ENCODE results near the gene PANX2. TPM values are rescaled to one million over a fixed set of nuclear protein-coding genes. Genes with fewer than 3 reads are reported as not detected.

Gene PANX2
- total and polyA plus RNA-seq, 2 of the 13 experiments (the other 11 are each of a cell fraction or from before 2014, with no cell fraction given): 0.15 to 1.1 TPM

DNA sequence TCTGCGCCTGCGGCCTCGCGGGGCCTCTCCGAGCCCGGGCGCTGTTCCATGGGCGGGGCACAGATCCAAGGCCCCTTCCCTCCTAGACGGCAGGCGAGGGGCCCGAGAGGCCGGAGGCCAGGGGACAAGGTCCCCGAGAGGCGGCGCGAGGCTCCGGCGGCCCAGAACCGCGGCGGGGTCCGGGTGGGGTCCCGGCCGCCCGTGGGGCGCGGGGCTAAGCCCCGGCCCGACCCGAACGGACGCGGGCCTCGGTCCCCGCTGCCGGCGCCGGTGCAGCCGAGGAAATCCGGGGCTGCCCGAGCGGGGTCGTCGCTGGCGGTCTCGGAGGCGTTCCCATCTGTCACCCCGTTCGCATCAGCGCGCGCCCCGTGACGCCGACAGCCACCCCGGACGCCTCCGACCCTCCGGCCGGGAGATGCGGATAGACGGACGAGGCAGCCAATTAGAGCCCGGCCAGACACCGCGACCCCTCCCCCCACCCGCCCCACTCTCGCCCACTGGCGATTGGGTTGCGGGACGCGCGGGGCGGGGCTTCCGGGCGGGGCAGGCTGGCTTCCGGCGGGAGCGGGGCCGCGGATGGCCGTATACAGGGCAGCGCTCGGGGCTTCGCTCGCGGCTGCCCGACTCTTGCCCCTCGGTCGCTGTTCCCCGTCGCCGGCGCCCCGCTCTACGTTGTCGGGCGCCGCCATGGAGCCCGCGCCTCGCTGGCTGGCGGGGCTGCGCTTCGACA, 30.1 kb downstream of the PANX2 start, which contains the start of gene SELENOO (continued):
- TF ChIP-seq HIVEP1 (CRISPR knock-in tag; IDR thresholded peaks at IDR 0.05) (no peak), ZNF615 (CRISPR knock-in tag; IDR thresholded peaks at IDR 0.05; ENCODE audit: borderline replicate concordance) (no peak), RAD51 (IDR thresholded peaks at IDR 0.05; ENCODE audit: borderline replicate concordance) (no peak), GABPA (IDR thresholded peaks at IDR 0.05; ENCODE audit: low read depth, low read length) (peak; percentile 88), GABPA (CRISPR knock-in tag; IDR thresholded peaks at IDR 0.05; ENCODE audit: low read depth) (peak; percentile 89), ZNF747 (CRISPR knock-in tag; IDR thresholded peaks at IDR 0.05; ENCODE audit: borderline replicate concordance) (no peak), TBX2 (CRISPR knock-in tag; IDR thresholded peaks at IDR 0.05; ENCODE audit: borderline replicate concordance) (peak; percentile 57; the same call in 1 of the 2 replicates), MXD4 (CRISPR knock-in tag; IDR thresholded peaks at IDR 0.05) (no peak), ATRX (CRISPR knock-in tag; IDR thresholded peaks at IDR 0.05; ENCODE audit: borderline replicate concordance) (no peak), POLR2A (IDR thresholded peaks at IDR 0.05; ENCODE audit: insufficient read depth in 1 of 2, low read depth in 2 of 2, low read length in 2 of 2) (peak; percentile 55 to 77; a peak in 3 of 4 replicates), MEIS2 (CRISPR knock-in tag; IDR thresholded peaks at IDR 0.05) (peak; percentile 17; the same call in 1 of the 2 replicates), STAG1 (CRISPR knock-in tag; IDR thresholded peaks at IDR 0.05) (no peak), EZH2 (conservative IDR thresholded peaks at IDR 0.05; ENCODE audit: low read depth, low read length) (no peak)
- TF ChIP-seq, protein P1, sequence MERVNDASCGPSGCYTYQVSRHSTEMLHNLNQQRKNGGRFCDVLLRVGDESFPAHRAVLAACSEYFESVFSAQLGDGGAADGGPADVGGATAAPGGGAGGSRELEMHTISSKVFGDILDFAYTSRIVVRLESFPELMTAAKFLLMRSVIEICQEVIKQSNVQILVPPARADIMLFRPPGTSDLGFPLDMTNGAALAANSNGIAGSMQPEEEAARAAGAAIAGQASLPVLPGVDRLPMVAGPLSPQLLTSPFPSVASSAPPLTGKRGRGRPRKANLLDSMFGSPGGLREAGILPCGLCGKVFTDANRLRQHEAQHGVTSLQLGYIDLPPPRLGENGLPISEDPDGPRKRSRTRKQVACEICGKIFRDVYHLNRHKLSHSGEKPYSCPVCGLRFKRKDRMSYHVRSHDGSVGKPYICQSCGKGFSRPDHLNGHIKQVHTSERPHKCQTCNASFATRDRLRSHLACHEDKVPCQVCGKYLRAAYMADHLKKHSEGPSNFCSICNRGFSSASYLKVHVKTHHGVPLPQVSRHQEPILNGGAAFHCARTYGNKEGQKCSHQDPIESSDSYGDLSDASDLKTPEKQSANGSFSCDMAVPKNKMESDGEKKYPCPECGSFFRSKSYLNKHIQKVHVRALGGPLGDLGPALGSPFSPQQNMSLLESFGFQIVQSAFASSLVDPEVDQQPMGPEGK (CRISPR knock-in tag; IDR thresholded peaks at IDR 0.05): peak; percentile 27; the same call in 1 of the 2 replicates
- TF ChIP-seq, protein P2, sequence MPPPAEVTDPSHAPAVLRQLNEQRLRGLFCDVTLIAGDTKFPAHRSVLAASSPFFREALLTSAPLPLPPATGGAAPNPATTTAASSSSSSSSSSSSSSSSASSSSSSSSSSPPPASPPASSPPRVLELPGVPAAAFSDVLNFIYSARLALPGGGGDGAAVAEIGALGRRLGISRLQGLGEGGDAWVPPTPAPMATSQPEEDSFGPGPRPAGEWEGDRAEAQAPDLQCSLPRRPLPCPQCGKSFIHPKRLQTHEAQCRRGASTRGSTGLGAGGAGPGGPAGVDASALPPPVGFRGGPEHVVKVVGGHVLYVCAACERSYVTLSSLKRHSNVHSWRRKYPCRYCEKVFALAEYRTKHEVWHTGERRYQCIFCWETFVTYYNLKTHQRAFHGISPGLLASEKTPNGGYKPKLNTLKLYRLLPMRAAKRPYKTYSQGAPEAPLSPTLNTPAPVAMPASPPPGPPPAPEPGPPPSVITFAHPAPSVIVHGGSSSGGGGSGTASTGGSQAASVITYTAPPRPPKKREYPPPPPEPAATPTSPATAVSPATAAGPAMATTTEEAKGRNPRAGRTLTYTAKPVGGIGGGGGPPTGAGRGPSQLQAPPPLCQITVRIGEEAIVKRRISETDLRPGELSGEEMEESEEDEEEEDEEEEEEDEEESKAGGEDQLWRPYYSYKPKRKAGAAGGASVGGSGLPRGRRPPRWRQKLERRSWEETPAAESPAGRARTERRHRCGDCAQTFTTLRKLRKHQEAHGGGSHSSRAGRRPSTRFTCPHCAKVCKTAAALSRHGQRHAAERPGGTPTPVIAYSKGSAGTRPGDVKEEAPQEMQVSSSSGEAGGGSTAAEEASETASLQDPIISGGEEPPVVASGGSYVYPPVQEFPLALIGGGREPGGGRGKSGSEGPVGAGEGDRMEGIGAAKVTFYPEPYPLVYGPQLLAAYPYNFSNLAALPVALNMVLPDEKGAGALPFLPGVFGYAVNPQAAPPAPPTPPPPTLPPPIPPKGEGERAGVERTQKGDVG (CRISPR knock-in tag; IDR thresholded peaks at IDR 0.05; ENCODE audit: borderline replicate concordance): no peak
- TF ChIP-seq, protein P3, sequence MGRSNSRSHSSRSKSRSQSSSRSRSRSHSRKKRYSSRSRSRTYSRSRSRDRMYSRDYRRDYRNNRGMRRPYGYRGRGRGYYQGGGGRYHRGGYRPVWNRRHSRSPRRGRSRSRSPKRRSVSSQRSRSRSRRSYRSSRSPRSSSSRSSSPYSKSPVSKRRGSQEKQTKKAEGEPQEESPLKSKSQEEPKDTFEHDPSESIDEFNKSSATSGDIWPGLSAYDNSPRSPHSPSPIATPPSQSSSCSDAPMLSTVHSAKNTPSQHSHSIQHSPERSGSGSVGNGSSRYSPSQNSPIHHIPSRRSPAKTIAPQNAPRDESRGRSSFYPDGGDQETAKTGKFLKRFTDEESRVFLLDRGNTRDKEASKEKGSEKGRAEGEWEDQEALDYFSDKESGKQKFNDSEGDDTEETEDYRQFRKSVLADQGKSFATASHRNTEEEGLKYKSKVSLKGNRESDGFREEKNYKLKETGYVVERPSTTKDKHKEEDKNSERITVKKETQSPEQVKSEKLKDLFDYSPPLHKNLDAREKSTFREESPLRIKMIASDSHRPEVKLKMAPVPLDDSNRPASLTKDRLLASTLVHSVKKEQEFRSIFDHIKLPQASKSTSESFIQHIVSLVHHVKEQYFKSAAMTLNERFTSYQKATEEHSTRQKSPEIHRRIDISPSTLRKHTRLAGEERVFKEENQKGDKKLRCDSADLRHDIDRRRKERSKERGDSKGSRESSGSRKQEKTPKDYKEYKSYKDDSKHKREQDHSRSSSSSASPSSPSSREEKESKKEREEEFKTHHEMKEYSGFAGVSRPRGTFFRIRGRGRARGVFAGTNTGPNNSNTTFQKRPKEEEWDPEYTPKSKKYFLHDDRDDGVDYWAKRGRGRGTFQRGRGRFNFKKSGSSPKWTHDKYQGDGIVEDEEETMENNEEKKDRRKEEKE (IDR thresholded peaks at IDR 0.05): no peak
- TF ChIP-seq, protein P4, sequence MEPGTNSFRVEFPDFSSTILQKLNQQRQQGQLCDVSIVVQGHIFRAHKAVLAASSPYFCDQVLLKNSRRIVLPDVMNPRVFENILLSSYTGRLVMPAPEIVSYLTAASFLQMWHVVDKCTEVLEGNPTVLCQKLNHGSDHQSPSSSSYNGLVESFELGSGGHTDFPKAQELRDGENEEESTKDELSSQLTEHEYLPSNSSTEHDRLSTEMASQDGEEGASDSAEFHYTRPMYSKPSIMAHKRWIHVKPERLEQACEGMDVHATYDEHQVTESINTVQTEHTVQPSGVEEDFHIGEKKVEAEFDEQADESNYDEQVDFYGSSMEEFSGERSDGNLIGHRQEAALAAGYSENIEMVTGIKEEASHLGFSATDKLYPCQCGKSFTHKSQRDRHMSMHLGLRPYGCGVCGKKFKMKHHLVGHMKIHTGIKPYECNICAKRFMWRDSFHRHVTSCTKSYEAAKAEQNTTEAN (CRISPR knock-in tag; conservative IDR thresholded peaks at IDR 0.05): peak; percentile 60; the same call in 1 of the 2 replicates

Measured in HepG2 (cell line).